Esophagus muscularis mucosa (tissue), 4 donors: ENCODE measurements around the gene FTO. TPM values are rescaled to one million over a fixed set of nuclear protein-coding genes. Genes with fewer than 3 reads are reported as not detected.

Experiments
- DNase-seq: peaks from one replicate; pipeline ENCODE4 v3.0.0-alpha.2; 2017; ENCODE audit errors: extremely low spot score
- H3K27ac ChIP-seq, 4 donors: fragments of 200-600 bp; sonication (generic); replicated peaks in 1 of 4; 1 replicate in 3 of 4; 2 replicates in 1 of 4; pipeline ENCODE4 v1.5.1; 2016 to 2019; ENCODE audit warnings: mild to moderate bottlenecking in 1 of 4
- H3K27me3 ChIP-seq, 4 donors: fragments of 200-600 bp; sonication (generic); one replicate each; pipeline versions ENCODE4 v1.5.1 to v1.6.0; 2016 to 2019
- H3K36me3 ChIP-seq, 4 donors: fragments of 200-600 bp; sonication (generic); one replicate each; pipeline ENCODE4 v1.5.1; 2016 to 2019
- H3K4me1 ChIP-seq, 4 donors: fragments of 200-600 bp; sonication (generic); one replicate each; pipeline ENCODE4 v1.5.1; 2016 to 2019
- H3K4me3 ChIP-seq, 4 donors: fragments of 200-600 bp; sonication (generic); 1 replicate in 2 of 4; 2 replicates in 2 of 4; pipeline ENCODE4 v1.5.1; 2016 to 2019; ENCODE audit warnings: mild to moderate bottlenecking in 4 of 4, moderate library complexity in 1 of 4
- H3K9me3 ChIP-seq, 4 donors: fragments of 200-600 bp; sonication (generic); 1 replicate in 3 of 4; 2 replicates in 1 of 4; pipeline ENCODE4 v1.5.1; 2016 to 2019
- CTCF ChIP-seq, 3 experiments: fragments of 200-600 bp in 2 of 3; fragments of 450-650 bp in 1 of 3; sonication (generic) in 2 of 3; IDR thresholded peaks; one replicate each; pipeline ENCODE4 v1.5.1; 2017 to 2019; ENCODE audit warnings: antibody characterized with exemption in 3 of 3, mild to moderate bottlenecking in 2 of 3, moderate library complexity in 1 of 3
- POLR2A ChIP-seq: fragments of 450-650 bp; IDR thresholded peaks from one replicate; pipeline ENCODE4 v1.6.1; 2017; ENCODE audit warnings: antibody characterized with exemption, moderate library complexity, mild to moderate bottlenecking, low read depth
- POLR2AphosphoS5 ChIP-seq, 2 donors: sonication (generic); formaldehyde crosslinking; IDR thresholded peaks; one replicate each; pipeline ENCODE4 v1.6.1; 2017; ENCODE audit warnings: antibody characterized with exemption in 2 of 2
- WGBS: methylation state at CpG from one replicate; pipeline ENCODE4 v1.1.5; 2018; 5-methylcytosine and 5-hydroxymethylcytosine counted together
- intact Hi-C: fragments of 100-400 bp; cut with DNase I; formaldehyde crosslinking; loops from one replicate; pipeline ENCODE4 v1.15.1; 2023
- small RNA-seq, 3 donors: library from RNA; depleted of rRNA; stranded (forward); fragments of <200 nt; gene quantifications; one replicate each; pipeline ENCODE3, GENCODE V24; 2016
- total RNA-seq, 4 donors: library from RNA; depleted of rRNA; stranded (reverse); fragments of >200 nt; gene quantifications; one replicate each; pipeline versions ENCODE4 v1.1.0 to v1.2.1, GENCODE V29; 2016

FTO gene
- total RNA-seq, 4 donors from 2014 or later = 101 to 121 (median 112) TPM

GRCh38 chr16:54201200-54201599 is 497.2 kb downstream of the FTO start:
- intact Hi-C loops = no loop called here
- no peak for TF ChIP-seq POLR2AphosphoS5 (IDR thresholded peaks at IDR 0.05)
- TF ChIP-seq POLR2A = no peak
- no peak for TF ChIP-seq CTCF (IDR thresholded peaks at IDR 0.05)
- no peaks in the 10 kb centered on the region for H3K9me3 ChIP-seq
- WGBS = 98% methylated on average over 4 of the region's 4 CpGs
- H3K4me1 ChIP-seq = no peaks in the 10 kb centered on the region
- DNase-seq = no peak
- H3K36me3 ChIP-seq = no peaks in the 10 kb centered on the region
- no peak overlapping the region for H3K27ac ChIP-seq
- peaks cover 0 to 14% (median 0%) of the 10 kb centered on the region in 4 donors for H3K27me3 ChIP-seq
- no peak overlapping the region for H3K4me3 ChIP-seq

Small RNAs within 50 kb of the gene (small RNA-seq; reads per million reads assigned to genes)
- gene AC007347.2 = 0 reads per million in 3 donors

Other genes starting within 250 kb of the FTO start
- gene AKTIP, start 200.9 kb upstream of the FTO start, total RNA-seq = 10 to 100 TPM; 44.9 to 59.7 (median 53.9) TPM
- 1 to 10 TPM; 2.3 to 4.3 (median 4.0) TPM for gene RPGRIP1L, start 297 bp upstream of the FTO start, total RNA-seq